ENCODE measurements around the gene PRKCE.

The PRKCE gene

DNA sequence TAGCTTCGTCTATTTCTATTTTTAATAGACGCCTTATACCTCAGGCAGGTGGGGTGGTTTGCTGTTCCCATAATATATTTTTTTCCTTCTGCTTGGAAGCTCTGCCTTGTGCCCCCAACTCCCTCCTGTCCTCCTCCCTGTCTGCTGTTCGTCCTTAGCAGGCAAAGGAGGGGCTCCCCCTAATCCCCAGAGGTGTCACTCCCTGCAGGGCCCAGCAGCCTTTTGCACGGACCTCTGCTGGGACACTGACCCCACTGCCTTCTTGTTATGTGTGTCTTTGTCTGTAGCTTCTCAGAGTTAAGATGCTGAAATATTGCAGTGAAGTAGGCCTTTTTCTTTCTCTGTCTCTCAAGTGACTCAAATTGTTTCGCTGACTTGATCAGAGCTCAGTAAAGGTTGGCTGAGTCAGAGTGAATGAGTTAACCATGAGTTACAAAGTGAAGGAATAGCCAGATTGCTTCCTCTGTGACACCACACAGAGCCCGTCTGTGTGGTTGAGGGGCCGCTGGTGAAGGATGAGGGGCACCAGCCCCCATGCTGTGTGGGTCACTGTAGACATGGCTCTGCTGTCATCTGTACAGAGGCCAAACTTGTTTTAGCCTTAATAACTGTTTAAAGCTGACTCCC lies 47.7 kb downstream of the PRKCE start:
- TF ChIP-seq, protein P1, sequence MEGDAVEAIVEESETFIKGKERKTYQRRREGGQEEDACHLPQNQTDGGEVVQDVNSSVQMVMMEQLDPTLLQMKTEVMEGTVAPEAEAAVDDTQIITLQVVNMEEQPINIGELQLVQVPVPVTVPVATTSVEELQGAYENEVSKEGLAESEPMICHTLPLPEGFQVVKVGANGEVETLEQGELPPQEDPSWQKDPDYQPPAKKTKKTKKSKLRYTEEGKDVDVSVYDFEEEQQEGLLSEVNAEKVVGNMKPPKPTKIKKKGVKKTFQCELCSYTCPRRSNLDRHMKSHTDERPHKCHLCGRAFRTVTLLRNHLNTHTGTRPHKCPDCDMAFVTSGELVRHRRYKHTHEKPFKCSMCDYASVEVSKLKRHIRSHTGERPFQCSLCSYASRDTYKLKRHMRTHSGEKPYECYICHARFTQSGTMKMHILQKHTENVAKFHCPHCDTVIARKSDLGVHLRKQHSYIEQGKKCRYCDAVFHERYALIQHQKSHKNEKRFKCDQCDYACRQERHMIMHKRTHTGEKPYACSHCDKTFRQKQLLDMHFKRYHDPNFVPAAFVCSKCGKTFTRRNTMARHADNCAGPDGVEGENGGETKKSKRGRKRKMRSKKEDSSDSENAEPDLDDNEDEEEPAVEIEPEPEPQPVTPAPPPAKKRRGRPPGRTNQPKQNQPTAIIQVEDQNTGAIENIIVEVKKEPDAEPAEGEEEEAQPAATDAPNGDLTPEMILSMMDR (IDR thresholded peaks at IDR 0.05; ENCODE audit: extremely low read depth, missing control alignments): no peak
- peak; percentile 30 for DNase-seq (ENCODE audit: low spot score)

DNA sequence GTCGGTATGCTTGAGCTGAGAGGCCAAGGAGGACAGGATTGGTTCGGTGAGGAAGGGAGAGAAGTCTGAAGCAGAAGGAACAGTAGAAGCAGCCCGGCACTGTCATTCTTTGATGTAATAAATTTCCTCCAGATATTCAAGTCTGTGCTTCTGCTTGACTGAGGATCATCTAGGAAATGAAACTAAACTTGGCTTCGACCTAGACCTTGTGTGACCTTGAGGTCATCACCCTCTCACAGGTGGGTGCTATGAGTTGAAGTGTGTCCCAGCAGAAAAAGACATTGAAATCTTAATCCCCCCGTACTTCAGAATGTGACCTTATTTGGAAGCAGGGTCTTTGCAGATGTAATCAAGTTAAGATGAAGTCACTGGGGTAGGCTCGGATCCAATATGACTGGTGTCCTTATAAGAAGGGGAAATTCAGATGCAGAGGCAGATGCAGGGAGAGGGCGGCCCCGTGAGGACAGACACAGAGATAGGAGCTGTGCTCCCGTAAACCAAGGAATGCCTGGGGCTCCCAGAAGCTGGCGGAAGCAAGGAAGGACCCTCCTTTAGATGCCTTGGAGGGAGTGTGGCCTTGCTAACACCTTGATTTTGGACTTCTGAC lies 49.0 kb downstream of the PRKCE start:
- DNase-seq (ENCODE audit: low spot score): no peak
- TF ChIP-seq, protein P1 (IDR thresholded peaks at IDR 0.05; ENCODE audit: extremely low read depth, missing control alignments): no peak

DNA sequence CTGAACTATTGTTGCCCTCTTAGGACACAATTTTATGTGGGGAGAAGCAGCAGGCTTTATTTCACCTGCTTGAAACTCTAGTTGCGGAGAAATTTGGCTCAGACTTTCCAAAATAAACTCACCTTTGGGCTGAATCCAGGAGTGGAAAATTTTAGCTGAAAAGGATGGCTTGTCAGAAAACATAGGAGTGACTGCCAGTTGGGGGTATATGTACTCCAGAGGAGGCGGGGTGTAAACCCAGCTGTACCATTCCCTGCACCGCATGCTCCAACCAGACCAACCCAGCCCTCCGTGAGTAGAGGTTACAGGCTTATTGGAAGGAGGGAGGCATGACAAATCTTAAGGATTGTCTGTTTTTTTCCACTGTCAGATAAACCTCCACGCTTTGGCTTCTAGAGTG lies 53.8 kb downstream of the PRKCE start:
- TF ChIP-seq, protein P1 (IDR thresholded peaks at IDR 0.05; ENCODE audit: extremely low read depth, missing control alignments): no peak

DNA sequence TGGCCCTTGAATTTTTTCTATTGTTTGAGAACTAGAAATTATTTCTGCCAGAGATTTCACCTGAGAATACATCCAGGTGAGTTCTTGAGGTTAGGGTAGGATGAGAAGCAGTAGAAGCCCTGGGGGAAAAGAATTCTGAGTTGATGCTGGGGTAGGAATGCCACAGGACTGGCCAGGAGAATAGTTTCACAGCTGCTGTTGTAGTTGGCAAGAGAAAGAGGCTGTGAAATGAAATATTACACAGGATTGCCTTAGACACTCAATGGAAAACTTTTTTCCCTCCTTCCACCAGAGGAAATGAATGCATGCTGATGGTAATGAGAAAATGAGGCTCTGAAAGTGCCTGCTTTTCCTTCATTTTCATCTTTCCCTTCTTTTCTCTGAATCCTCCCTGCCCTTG lies 54.6 kb downstream of the PRKCE start:
- DNase-seq (ENCODE audit: low spot score): no peak

More for the DNA sequence above, 53.8 kb downstream of the PRKCE start:
- DNase-seq (ENCODE audit: low spot score): no peak

DNA sequence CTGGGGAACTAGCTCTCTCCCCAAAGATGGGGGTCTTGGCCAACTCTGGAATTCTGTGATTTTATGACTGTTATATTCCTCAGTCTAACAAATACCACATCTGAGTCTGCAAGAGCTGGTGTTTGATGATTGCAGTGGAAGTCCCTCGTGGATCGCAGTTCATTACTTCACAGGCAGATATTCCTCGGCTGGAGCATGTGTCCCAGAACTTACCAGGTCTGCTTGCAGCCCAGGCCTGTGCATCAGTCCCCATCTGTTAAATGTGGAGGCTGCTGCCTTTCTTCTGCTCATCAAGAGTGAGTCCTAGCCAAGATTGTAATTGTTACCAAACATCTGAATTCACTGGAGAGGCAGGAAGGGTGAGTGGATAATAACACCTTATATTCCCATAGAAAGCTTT lies 55.5 kb downstream of the PRKCE start:
- DNase-seq (ENCODE audit: low spot score): no peak
- TF ChIP-seq, protein P1 (IDR thresholded peaks at IDR 0.05; ENCODE audit: extremely low read depth, missing control alignments): no peak

More for the DNA sequence above, 54.6 kb downstream of the PRKCE start:
- TF ChIP-seq, protein P1 (IDR thresholded peaks at IDR 0.05; ENCODE audit: extremely low read depth, missing control alignments): no peak

DNA sequence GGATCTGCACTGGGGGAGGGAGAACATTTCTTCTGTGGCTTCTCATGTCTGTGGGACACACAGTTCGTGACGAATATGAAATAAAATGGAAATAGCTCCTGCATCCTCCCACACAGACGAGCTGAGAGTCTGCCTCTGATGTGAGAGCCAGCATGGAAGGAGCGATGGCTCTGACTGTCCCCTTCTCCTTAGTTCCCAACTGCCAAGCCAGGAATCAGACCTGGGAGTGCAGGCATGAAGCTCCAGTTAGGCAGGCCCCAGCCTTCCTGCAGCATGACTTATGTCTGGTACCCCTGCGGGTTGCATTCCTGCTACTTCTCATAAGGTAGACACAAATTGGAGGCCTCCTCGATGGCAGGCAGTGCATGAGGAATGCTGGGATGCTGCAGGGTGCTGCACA lies 56.2 kb downstream of the PRKCE start:
- no peak for DNase-seq (ENCODE audit: low spot score)
- TF ChIP-seq, protein P1 (IDR thresholded peaks at IDR 0.05; ENCODE audit: extremely low read depth, missing control alignments): no peak

DNA sequence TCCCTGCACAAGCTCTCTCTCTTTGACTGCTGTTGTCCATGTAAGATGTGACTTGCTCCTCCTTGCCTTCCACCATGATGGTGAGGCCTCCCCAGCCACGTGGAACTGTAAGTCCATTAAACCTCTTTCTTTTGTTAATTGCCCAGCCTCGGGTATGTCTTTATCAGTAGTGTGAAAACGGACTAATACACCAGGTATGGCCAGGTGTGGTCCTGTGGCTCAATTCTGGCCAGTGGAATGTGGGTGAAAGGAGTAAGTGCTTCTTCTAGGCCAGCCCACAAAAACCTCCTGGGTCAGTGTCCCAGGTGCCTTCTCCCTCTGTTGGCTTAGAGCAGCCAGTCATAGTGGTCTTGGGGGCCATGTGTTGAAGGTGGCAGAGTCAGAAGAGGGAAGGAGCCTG lies 57.0 kb downstream of the PRKCE start:
- DNase-seq (ENCODE audit: low spot score): no peak
- TF ChIP-seq, protein P1 (IDR thresholded peaks at IDR 0.05; ENCODE audit: extremely low read depth, missing control alignments): no peak

All from GM20000 (cell line).